ENCODE measurements around the gene C6. TPM values are rescaled to one million over a fixed set of nuclear protein-coding genes. Genes with fewer than 3 reads are reported as not detected.

Gene C6
- total RNA-seq (1 to 10 TPM; 9.4 to 9.9 TPM), polyA plus RNA-seq (ENCODE audit: insufficient read depth, low read depth, low replicate concordance) (10.8 TPM)
- long read RNA-seq, donor 1, partial matches to known transcripts = 5 of 7 reads
- long read RNA-seq, donor 1, other reads (novel, unspliced or antisense) = 0 of 7 reads
- long read RNA-seq, donor 2, partial matches to known transcripts = 0 of 1 reads
- long read RNA-seq, donor 2, other reads (novel, unspliced or antisense) = 0 of 1 reads

DNA sequence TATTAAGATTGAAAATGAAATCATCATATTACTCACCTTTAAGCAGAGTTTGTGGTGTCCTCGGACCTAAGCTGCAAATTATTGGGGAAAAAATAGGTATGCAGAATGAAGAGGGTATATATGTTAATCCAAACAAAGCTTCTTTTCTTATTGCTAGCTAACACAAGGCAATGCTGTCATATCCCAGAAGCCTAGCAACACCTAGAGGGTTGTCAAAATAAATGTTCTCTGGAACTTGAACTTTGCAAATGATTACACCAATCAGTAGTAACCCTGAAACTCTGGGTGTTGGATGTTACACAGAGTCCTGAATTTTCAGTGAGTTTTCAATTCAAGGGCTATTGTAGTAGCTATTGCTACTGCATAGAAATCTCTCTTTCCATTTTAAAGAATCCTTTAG lies at the start of gene C6:
TSS of gene C6 (minus strand) at position 193 of the 400 bp plus-strand sequence. CDS start 10,302 bp downstream, outside the sequence.
- no peak for DNase-seq
- TF ChIP-seq POLR2A (IDR thresholded peaks at IDR 0.05) = no peak
- no peak for TF ChIP-seq CTCF (IDR thresholded peaks at IDR 0.05)
- no peaks in the 10 kb centered on the region for H3K9me3 ChIP-seq
- intact Hi-C loops (cut with DNase I; ENCODE audit: low total_unique reads) = no loop called here
- no peak within 1 kb of the TSS for H3K27ac ChIP-seq
- H3K4me3 ChIP-seq = no peak within 1 kb of the TSS
- no peaks in the 10 kb centered on the region for H3K4me1 ChIP-seq
- 70 to 75% methylated on average over 1 of the region's 1 CpG for WGBS, 2 donors
- no peaks in the 10 kb centered on the region for H3K36me3 ChIP-seq (ENCODE audit: low read depth, missing control alignments)
- no peaks in the 10 kb centered on the region for H3K27me3 ChIP-seq

GRCh38 chr5:41256400-41256799 lies 43.1 kb upstream of the C6 start:
- H3K27me3 ChIP-seq = no peaks in the 10 kb centered on the region
- H3K4me3 ChIP-seq = no peak overlapping the region
- no peak overlapping the region for H3K27ac ChIP-seq
- DNase-seq = no peak
- TF ChIP-seq POLR2A (IDR thresholded peaks at IDR 0.05) = no peak
- intact Hi-C loops (cut with DNase I; ENCODE audit: low total_unique reads) = no loop called here
- no peaks in the 10 kb centered on the region for H3K4me1 ChIP-seq
- WGBS, 2 donors = 54 to 82% methylated on average over 4 of the region's 4 CpGs
- H3K36me3 ChIP-seq (ENCODE audit: low read depth, missing control alignments) = no peaks in the 10 kb centered on the region
- no peaks in the 10 kb centered on the region for H3K9me3 ChIP-seq

GRCh38 chr5:41253109-41253508 lies 39.8 kb upstream of the C6 start:
- DNase-seq = no peak
- Histone ChIP-seq H3K9me3 (no peaks in the 10 kb centered on the region), H3K27me3 (no peaks in the 10 kb centered on the region), H3K4me3 (no peak overlapping the region), H3K4me1 (no peaks in the 10 kb centered on the region), H3K36me3 (ENCODE audit: low read depth, missing control alignments) (no peaks in the 10 kb centered on the region), H3K27ac (no peak overlapping the region)
- no peak for TF ChIP-seq POLR2A (IDR thresholded peaks at IDR 0.05)
- TF ChIP-seq CTCF (IDR thresholded peaks at IDR 0.05) = no peak
- intact Hi-C loops (cut with DNase I; ENCODE audit: low total_unique reads) = no loop called here

- H3K4me3 ChIP-seq = no peak overlapping the region
- no peaks in the 10 kb centered on the region for H3K4me1 ChIP-seq
- no peaks in the 10 kb centered on the region for H3K9me3 ChIP-seq
- no peaks in the 10 kb centered on the region for H3K36me3 ChIP-seq (ENCODE audit: low read depth, missing control alignments)
- no peak overlapping the region for H3K27ac ChIP-seq
- intact Hi-C loops (cut with DNase I; ENCODE audit: low total_unique reads) = no loop called here
- DNase-seq = no peak
- no peaks in the 10 kb centered on the region for H3K27me3 ChIP-seq
- TF ChIP-seq CTCF (IDR thresholded peaks at IDR 0.05) (no peak), POLR2A (IDR thresholded peaks at IDR 0.05) (no peak)
Observed at GRCh38 chr5:41252036-41252435, 38.7 kb upstream of the C6 start.

DNA sequence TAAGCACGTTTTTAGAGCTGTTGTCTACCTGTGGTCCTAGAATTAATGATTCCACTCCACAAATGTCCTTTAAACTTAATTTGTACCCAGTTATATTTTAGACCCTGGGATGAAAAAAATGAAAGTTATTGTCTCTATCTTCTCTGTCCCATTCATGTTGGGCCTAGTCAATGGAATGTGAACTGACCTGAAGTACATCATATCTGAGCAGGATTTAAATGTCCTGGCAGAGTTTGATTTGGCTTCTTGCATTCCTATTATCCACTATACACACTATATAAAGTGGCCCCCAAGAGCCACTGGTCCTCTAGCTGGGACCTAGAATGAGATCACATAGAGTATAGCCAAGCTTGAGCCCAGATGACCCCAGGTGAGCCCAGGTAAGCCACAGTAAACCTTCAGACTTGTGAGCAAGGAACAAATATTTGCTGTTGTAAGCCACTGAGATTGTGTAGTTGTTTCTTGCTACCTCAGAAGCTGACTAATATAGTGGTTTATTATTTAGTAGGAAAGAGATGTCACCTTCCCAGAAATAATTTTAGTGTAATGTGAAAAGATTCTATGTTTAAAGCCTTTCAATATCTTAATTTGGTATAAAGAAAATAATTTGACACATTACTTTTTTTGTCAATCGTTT lies 37.1 kb upstream of the C6 start:
- intact Hi-C loops (cut with DNase I; ENCODE audit: low total_unique reads) = no loop called here
- Histone ChIP-seq H3K9me3 (no peaks in the 10 kb centered on the region), H3K36me3 (ENCODE audit: low read depth, missing control alignments) (no peaks in the 10 kb centered on the region), H3K27me3 (no peaks in the 10 kb centered on the region), H3K4me3 (no peak overlapping the region), H3K4me1 (no peaks in the 10 kb centered on the region), H3K27ac (no peak overlapping the region)
- DNase-seq = no peak
- TF ChIP-seq POLR2A (IDR thresholded peaks at IDR 0.05) (no peak), CTCF (IDR thresholded peaks at IDR 0.05) (no peak)
- WGBS, 2 donors = 73 to 76% methylated on average over 2 of the region's 2 CpGs

All from testis (tissue), 5 donors.